SH-SY5Y (cell line): ENCODE data around the gene EPB41L2.

Source experiments
- GATA2 ChIP-seq: IDR thresholded peaks from 2 replicates; pipeline ENCODE4 v1.6.1; 2011; ENCODE audit warnings: mild to moderate bottlenecking, low read depth, low read length
- GATA3 ChIP-seq: IDR thresholded peaks from 2 replicates; pipeline ENCODE4 v1.6.1; 2011; ENCODE audit warnings: low read depth, mild to moderate bottlenecking, low read length, moderate library complexity

DNA sequence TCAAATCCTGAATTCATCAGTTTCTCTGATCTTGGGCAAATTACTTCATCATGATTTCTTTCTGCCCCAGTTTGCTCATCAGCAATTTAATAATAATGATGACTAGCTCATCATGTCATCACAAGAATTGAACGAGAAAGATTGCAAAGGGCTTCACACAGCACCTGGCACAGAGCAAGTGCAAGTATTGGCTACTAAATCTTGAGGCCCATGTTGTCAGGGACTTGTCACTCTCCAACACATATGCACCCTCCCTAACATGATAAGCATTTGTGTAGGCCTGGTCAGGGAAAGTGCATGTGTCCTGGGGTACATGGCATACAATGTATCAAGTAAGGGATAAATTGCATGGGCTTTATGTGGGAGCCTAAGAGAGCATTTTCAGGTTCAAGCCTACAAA, 229.5 kb downstream of the EPB41L2 start:
- no peak for TF ChIP-seq GATA2
- TF ChIP-seq GATA3, result no peak
